GM18508 (cell line): ENCODE measurements around the gene STK31.
"Not testable (repeated sequence)": the region's sequence is repeated elsewhere in the genome, so short reads cannot be mapped to it uniquely, and the experiment has no call there.

Experiments
- ATAC-seq: cut with Tn5 transposase; IDR thresholded peaks from one replicate; pipeline ENCODE4 v1.9.1; 2021; ENCODE audit warnings: moderate number of reproducible peaks; ENCODE audit not compliant: insufficient read depth, unreplicated experiment

The STK31 gene

GRCh38 chr7:23791721-23792120 lies 81.7 kb downstream of the STK31 start:
- no peak for ATAC-seq

GRCh38 chr7:23802720-23803397 lies 92.8 kb downstream of the STK31 start:
- ATAC-seq: no peak

GRCh38 chr7:23804707-23805106 lies 94.7 kb downstream of the STK31 start:
- no peak for ATAC-seq

- ATAC-seq: no peak
These were observed 98.4 kb downstream of the STK31 start for GRCh38 chr7:23808421-23808820.

GRCh38 chr7:23810099-23810498 lies 100.1 kb downstream of the STK31 start:
- ATAC-seq: no peak

- no peak for ATAC-seq
These were observed 101.5 kb downstream of the STK31 start for GRCh38 chr7:23811540-23811939.

GRCh38 chr7:23828125-23828524 lies 118.1 kb downstream of the STK31 start:
- ATAC-seq: not testable (repeated sequence)

GRCh38 chr7:23832733-23833132 lies 122.7 kb downstream of the STK31 start:
- ATAC-seq: not testable (repeated sequence)

GRCh38 chr7:23833405-23833804 lies 123.4 kb downstream of the STK31 start:
- ATAC-seq: no peak

GRCh38 chr7:23844837-23845236 lies 134.8 kb downstream of the STK31 start:
- ATAC-seq: not testable (repeated sequence)

- no peak for ATAC-seq
These were observed 142.1 kb downstream of the STK31 start for GRCh38 chr7:23852135-23852534.

GRCh38 chr7:23852988-23853387 lies 143.0 kb downstream of the STK31 start:
- ATAC-seq: no peak

- no peak for ATAC-seq
These were observed 153.3 kb downstream of the STK31 start for GRCh38 chr7:23863209-23863787.

- ATAC-seq: no peak
These were observed 155.0 kb downstream of the STK31 start for GRCh38 chr7:23864973-23865372.

- ATAC-seq: no peak
These were observed 163.3 kb downstream of the STK31 start for GRCh38 chr7:23873306-23873705.

GRCh38 chr7:23876526-23876925 lies 166.5 kb downstream of the STK31 start:
- not testable (repeated sequence) for ATAC-seq
